Measurements from ENCODE around the gene ARHGEF2.

Gene ARHGEF2

DNA sequence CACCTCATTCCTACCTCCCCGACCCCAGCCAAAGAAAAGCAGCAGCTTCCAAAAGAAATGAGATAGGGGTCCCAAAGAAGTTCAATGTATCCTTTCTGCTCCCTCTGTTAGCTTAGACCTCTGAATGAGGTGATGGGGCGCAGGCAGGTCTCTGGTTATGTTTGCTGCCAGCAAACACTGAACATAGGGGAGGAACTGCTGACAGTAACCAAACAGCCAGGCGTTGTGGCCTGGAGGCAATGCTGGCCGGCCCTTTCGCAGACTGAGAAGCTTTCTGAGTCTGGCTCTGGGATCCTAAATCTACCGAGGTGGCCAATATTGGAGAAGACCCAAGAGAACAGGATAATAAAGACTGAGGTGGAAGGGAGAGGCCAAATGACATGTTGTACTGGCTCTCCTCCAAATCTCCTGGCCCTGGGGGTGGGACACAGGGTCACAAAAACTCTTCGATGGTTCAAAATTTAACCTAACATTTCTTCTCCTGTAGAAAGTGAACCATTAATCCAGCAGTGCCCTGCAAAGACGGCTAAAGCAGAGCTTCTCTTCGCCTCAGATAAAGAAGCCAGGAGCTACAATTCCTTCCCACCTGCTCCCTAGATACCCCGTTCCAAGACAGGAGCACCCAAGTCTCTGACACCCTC lies 22.8 kb upstream of the ARHGEF2 start:
- Histone ChIP-seq H3K9ac (ENCODE audit: low read length) (no peak overlapping the region), H3K9me2 (replicated peaks; ENCODE audit: insufficient read depth, low read length) (no peaks in the 10 kb centered on the region), H3K4me2 (ENCODE audit: low read depth, low read length, poor library complexity, severe bottlenecking) (no peak overlapping the region)

DNA sequence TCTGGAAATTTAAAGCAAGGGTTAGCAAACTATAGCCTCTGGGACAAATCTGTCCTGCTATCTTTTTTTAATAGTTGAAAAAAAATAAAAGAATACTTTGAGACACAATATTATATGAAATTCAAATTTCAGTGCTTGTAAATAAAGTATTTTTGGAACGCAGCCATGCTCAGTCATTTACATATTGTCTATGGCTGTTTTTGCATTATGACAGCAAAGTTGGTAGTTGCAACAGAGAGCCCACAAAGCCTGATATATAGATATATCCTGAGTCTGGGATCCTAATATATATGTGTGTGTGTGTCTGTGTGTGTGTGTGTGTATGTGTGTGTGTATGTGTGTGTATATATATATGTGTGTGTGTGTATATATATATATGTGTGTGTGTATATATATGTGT lies 21.6 kb upstream of the ARHGEF2 start:
- Histone ChIP-seq H3K9me2 (replicated peaks; ENCODE audit: insufficient read depth, low read length) (no peaks in the 10 kb centered on the region), H2AFZ (ENCODE audit: low read depth, low read length, severe bottlenecking) (no peak overlapping the region), H3K9ac (ENCODE audit: low read length) (no peak overlapping the region), H3K9me3 (ENCODE audit: insufficient read depth, low read length) (no peaks in the 10 kb centered on the region), H3K79me2 (ENCODE audit: insufficient read depth, low read length) (no peaks in the 10 kb centered on the region), H3K4me3 (ENCODE audit: insufficient read depth, low read length, poor library complexity, severe bottlenecking) (no peak overlapping the region), H3K4me2 (ENCODE audit: low read depth, low read length, poor library complexity, severe bottlenecking) (no peak overlapping the region), H4K20me1 (ENCODE audit: low read depth, low read length) (no peaks in the 10 kb centered on the region), H3K27me3 (ENCODE audit: low read length) (no peaks in the 10 kb centered on the region), H3F3A (ENCODE audit: insufficient read depth) (no peaks in the 10 kb centered on the region), H3K36me3 (ENCODE audit: low read length) (no peaks in the 10 kb centered on the region), H3K27ac (ENCODE audit: low read depth, low read length) (no peak overlapping the region)
- TF ChIP-seq EZH2phosphoT487 (conservative IDR thresholded peaks at IDR 0.05; ENCODE audit: low read length), result no peak
- TF ChIP-seq, protein P1, sequence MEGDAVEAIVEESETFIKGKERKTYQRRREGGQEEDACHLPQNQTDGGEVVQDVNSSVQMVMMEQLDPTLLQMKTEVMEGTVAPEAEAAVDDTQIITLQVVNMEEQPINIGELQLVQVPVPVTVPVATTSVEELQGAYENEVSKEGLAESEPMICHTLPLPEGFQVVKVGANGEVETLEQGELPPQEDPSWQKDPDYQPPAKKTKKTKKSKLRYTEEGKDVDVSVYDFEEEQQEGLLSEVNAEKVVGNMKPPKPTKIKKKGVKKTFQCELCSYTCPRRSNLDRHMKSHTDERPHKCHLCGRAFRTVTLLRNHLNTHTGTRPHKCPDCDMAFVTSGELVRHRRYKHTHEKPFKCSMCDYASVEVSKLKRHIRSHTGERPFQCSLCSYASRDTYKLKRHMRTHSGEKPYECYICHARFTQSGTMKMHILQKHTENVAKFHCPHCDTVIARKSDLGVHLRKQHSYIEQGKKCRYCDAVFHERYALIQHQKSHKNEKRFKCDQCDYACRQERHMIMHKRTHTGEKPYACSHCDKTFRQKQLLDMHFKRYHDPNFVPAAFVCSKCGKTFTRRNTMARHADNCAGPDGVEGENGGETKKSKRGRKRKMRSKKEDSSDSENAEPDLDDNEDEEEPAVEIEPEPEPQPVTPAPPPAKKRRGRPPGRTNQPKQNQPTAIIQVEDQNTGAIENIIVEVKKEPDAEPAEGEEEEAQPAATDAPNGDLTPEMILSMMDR (IDR thresholded peaks at IDR 0.05; ENCODE audit: insufficient read depth, low read length, poor library complexity, severe bottlenecking), result no peak

More for the DNA sequence above, 22.8 kb upstream of the ARHGEF2 start:
- no peak for TF ChIP-seq EZH2phosphoT487 (conservative IDR thresholded peaks at IDR 0.05; ENCODE audit: low read length)
- TF ChIP-seq, protein P1 (IDR thresholded peaks at IDR 0.05; ENCODE audit: insufficient read depth, low read length, poor library complexity, severe bottlenecking), result no peak
- Histone ChIP-seq H4K20me1 (ENCODE audit: low read depth, low read length) (no peaks in the 10 kb centered on the region), H3K36me3 (ENCODE audit: low read length) (no peaks in the 10 kb centered on the region), H3K27ac (ENCODE audit: low read depth, low read length) (no peak overlapping the region), H3K4me3 (ENCODE audit: insufficient read depth, low read length, poor library complexity, severe bottlenecking) (no peak overlapping the region), H3F3A (ENCODE audit: insufficient read depth) (0 out of 2 replicates have a peak, but pooled peaks cover 5% of the 10 kb centered on the region), H2AFZ (ENCODE audit: low read depth, low read length, severe bottlenecking) (no peak overlapping the region), H3K9me3 (ENCODE audit: insufficient read depth, low read length) (no peaks in the 10 kb centered on the region), H3K79me2 (ENCODE audit: insufficient read depth, low read length) (no peaks in the 10 kb centered on the region), H3K27me3 (ENCODE audit: low read length) (no peaks in the 10 kb centered on the region)

DNA sequence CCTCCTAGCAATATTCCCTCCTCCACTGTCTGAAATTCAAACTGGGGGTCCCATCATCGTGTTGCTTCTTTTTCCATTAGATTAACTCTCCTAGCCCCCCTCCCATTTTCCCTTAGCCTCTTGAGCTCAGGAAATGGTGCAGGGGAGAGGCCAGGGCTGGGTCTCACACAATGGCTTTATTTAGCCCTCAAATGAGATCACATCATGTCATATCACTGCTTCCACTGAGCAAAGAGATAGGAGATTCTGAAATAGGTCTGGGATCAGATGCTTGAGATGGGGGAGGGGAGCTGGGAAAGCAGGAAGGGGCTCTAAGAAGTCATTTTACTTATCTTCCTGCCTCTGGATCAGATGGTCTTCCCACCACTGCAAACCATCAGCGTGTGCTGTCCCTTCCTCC lies 17.8 kb upstream of the ARHGEF2 start:
- Histone ChIP-seq H2AFZ (ENCODE audit: low read depth, low read length, severe bottlenecking) (no peak overlapping the region), H3F3A (ENCODE audit: insufficient read depth) (no peaks in the 10 kb centered on the region), H3K4me3 (ENCODE audit: insufficient read depth, low read length, poor library complexity, severe bottlenecking) (no peak overlapping the region), H4K20me1 (ENCODE audit: low read depth, low read length) (no peaks in the 10 kb centered on the region), H3K27me3 (ENCODE audit: low read length) (no peaks in the 10 kb centered on the region), H3K79me2 (ENCODE audit: insufficient read depth, low read length) (no peaks in the 10 kb centered on the region), H3K9me2 (replicated peaks; ENCODE audit: insufficient read depth, low read length) (no peaks in the 10 kb centered on the region), H3K9ac (ENCODE audit: low read length) (no peak overlapping the region), H3K36me3 (ENCODE audit: low read length) (no peaks in the 10 kb centered on the region), H3K4me2 (ENCODE audit: low read depth, low read length, poor library complexity, severe bottlenecking) (no peak overlapping the region), H3K9me3 (ENCODE audit: insufficient read depth, low read length) (no peaks in the 10 kb centered on the region), H3K27ac (ENCODE audit: low read depth, low read length) (no peak overlapping the region)
- TF ChIP-seq EZH2phosphoT487 (conservative IDR thresholded peaks at IDR 0.05; ENCODE audit: low read length), result no peak

DNA sequence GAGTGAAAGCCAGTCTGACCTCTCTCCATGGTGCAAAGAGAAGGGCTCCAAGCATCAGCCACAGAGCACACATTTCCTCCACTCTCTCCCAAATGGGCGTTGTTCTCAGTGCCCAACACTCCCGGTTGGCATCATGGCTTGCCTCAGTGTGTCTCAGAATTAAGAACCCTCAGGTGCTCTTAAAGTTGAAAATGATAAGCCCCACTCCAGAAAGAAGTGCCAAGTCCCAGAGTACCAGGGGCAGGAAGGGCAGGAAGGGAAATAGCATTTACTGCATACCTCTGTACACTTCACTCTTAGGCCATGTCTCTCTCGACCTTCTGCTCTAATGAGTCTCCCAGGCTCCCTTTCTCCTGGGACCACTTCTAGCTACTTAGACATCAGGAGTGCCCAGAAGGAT lies 15.2 kb upstream of the ARHGEF2 start:
- H3K27ac ChIP-seq (ENCODE audit: low read depth, low read length), result no peak overlapping the region
- H3K4me2 ChIP-seq (ENCODE audit: low read depth, low read length, poor library complexity, severe bottlenecking), result no peak overlapping the region
- no peaks in the 10 kb centered on the region for H3F3A ChIP-seq (ENCODE audit: insufficient read depth)
- no peaks in the 10 kb centered on the region for H3K9me3 ChIP-seq (ENCODE audit: insufficient read depth, low read length)
- H3K9ac ChIP-seq (ENCODE audit: low read length), result no peak overlapping the region
- no peaks in the 10 kb centered on the region for H3K36me3 ChIP-seq (ENCODE audit: low read length)
- H3K27me3 ChIP-seq (ENCODE audit: low read length), result no peaks in the 10 kb centered on the region
- no peaks in the 10 kb centered on the region for H3K9me2 ChIP-seq (replicated peaks; ENCODE audit: insufficient read depth, low read length)
- TF ChIP-seq EZH2phosphoT487 (conservative IDR thresholded peaks at IDR 0.05; ENCODE audit: low read length), result no peak
- TF ChIP-seq, protein P1 (IDR thresholded peaks at IDR 0.05; ENCODE audit: insufficient read depth, low read length, poor library complexity, severe bottlenecking), result no peak
- no peaks in the 10 kb centered on the region for H4K20me1 ChIP-seq (ENCODE audit: low read depth, low read length)
- H3K4me3 ChIP-seq (ENCODE audit: insufficient read depth, low read length, poor library complexity, severe bottlenecking), result no peak overlapping the region
- no peak overlapping the region for H2AFZ ChIP-seq (ENCODE audit: low read depth, low read length, severe bottlenecking)
- no peaks in the 10 kb centered on the region for H3K79me2 ChIP-seq (ENCODE audit: insufficient read depth, low read length)

All from SU-DHL-6 (cell line).